Stimulated activated CD8-positive, alpha-beta memory T cell treated with anti-CD3 and anti-CD28 coated beads, Interleukin-15, amount 100 ng/mL, for 48 hours (primary cell): ENCODE results near the gene DEFB129.
A peak's percentile ranks its signal among the peaks of the same experiment; 100 is the strongest.
"Not testable (repeated sequence)": the region's sequence is repeated elsewhere in the genome, so short reads cannot be mapped to it uniquely, and the experiment has no call there.

Source experiments
- DNase-seq, 2 donors: peaks; one replicate each; pipeline ENCODE4 v3.0.0-alpha.2; 2020; ENCODE audit warnings: low read depth in 2 of 2

DEFB129 gene

DNA sequence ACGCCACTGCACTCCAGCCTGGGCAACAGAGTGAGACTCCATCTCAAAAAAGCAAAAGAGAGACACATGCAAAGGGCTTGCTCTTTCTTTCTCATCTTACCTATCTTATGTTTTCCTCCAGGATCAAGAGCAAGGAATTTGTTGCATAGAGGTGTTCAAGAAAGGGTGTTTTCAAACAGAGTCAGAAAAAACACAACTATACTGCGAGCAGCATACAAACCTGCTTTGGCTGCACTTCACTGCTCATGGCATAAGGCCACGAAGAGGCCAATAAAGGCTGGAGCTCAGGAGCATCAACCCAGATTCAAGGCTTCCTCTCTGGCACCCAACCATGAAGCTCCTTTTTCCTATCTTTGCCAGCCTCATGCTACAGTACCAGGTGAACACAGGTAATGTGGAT is at the start of gene DEFB129:
Gene DEFB129, plus strand, starts transcription at position 301 of the 400 bp plus-strand sequence. Its CDS starts 31 bp downstream, at position 332.
- no peak for DNase-seq

DNA sequence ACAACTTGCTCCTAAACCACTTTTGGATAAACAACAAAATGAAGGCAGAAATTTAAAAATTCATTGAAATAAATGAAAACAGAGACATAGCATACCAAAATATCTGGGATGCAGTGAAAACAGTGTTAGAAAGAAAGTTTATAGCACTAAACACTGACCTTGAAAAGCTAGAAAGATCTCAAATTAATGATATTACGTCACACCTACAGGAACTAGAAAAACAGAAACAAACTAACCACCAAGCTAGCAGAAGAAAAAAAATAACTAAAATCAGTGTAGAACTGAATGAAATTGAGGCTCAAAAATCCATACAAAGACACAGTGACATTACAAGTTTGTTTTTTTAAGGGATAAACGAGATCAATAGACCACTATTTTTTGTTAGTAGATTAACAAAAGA is 42.8 kb upstream of the DEFB129 start:
- no peak for DNase-seq

DNA sequence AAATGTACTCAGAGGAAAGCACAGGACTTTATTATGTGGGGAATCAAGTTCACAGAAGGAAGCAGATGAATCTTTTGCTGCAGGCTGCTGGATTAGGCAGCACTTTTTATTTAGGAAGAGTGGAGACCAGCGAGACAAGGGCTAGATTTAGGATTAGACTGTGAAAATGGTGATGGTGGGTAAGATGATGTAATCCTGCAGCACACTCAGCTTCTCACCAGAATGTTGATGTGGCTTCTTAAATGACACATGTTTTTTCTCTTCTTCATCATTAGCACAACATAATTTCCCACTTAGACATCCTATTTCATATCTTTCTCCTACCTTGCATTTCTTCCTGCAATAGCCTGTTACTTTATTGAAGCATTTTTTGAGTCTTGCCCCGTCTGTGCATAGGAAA is 39.3 kb upstream of the DEFB129 start:
- DNase-seq, result no peak

GRCh38 chr20:189611-190010 is 37.4 kb upstream of the DEFB129 start, which contains the start of gene DEFB128:
Gene DEFB128 (minus strand): TSS chr20:189711. CDS start chr20:189623, 88 bp downstream.
- no peak for DNase-seq

DNA sequence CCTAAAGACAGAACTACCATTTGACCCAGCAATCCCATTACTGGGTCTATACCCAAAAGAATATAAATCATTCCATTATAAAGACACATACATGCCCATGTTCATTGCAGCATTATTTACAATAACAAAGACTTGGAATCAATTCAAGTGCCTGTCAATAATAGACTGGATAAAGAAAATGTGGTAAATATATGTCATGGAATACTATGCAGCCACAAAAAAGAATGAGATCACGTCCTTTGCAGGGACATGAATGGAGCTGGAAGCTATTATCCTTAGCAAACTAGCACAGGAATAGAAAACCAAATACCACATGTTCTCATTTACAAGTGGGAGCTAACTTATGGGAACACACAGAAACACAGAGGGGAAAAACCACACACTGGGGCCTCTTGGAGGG is 28.8 kb upstream of the DEFB129 start:
- no peak for DNase-seq

DNA sequence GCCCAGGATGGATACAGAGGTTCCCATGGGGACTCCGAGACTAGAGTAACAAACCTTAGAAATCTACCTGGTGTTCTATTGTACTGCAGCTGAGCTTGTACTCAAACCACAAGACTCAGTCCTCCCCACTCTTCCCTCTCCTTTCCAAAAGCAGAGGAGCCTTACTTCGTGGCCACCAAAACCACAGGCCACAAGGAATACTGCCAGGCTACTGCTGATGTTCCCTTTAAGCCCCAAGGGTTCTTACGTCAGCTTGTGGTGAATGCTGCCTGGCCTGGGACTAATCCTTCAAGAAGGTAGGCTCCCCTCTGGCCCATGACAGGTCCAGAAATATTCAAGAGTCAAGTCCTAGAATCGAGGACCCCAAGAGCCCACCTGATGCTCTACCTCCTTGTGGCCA is 27.1 kb upstream of the DEFB129 start:
- DNase-seq, result no peak

GRCh38 chr20:203630-204029 is 23.4 kb upstream of the DEFB129 start:
- not testable (repeated sequence) for DNase-seq

DNA sequence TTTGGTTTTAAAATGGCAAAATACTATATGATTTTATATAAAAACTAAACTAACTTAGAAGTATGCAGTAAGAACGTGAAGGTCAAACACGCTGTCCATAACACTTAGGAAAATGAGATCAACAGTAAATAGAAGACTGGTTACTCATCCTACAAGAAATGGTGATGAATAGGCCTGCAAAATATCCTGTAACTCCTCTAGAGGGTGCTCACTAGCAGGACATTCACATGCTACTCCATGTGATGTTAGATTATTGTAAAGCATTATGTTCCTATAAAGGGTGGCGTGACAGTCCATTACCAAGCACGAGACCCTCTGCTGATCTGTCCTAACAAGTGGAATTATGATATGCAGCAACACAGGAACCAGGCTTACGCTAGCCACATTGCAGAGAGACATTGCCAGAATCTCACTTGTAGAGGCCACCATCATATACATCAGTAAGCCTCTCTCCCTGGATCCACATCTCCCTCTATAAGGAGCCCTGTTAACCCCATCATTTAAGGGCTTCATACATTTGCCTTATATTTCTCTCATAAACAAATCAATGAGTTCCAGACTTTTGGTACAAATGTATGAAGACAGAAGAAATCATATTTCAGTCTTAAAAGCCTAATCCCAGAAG is 18.0 kb upstream of the DEFB129 start:
- no peak for DNase-seq

- no peak for DNase-seq
Observed at GRCh38 chr20:210809-211502, 16.1 kb upstream of the DEFB129 start.

DNA sequence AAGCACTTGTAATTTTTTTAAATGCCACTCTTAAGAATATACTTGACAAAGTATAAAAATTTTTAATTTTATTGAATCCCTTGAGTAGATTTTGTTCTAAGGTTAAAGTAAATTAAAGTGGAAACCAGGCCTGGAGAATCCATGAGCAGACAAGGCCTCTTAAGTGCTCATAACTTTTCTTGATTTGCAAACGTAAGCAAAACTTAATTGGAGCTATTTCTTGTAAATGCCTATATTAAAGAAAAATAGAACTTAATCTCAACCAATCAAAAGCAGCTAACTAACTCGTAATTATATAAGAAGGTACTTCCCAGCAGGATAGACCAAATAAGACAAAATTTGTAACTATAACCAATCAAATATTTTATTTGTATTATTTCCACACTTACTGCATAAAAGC is 12.7 kb upstream of the DEFB129 start:
- no peak for DNase-seq

DNA sequence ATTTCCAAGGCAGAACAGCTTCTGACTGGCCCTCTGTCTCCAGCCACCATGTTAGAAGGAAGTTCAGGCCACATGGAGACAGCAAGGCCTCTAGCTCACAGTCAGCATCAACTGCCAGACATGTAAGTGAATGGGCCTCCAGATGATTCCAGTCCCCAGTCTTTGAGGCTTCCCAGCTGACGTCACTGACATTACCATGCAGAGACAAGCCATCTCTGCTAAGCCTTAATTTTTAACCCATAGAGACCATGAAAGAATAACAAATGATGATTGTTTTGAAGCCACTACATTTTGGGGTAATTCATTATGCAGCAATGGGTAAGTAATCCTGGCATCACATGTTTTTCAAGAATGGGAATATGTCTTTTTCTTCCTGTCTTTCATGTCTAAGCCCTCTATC is 11.3 kb upstream of the DEFB129 start:
- no peak for DNase-seq

DNA sequence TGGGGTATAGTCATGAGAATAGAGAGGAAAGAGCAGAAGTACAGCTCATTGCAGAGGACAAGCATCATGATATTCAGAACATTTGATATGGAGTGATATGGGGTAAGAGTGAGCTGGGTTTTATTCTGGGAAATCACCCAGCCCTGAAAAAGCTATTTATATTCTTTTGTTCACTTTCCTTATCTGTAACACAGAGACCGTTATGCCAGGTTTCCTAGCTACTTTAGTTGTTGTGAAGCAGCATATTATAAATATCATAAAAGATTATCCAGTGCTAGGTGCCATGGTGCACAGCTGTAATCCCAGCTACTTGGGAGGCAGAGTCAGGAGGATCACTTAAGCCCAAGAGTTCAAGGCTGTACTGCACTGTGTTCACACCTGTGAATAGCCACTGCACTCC is 9.8 kb upstream of the DEFB129 start:
- DNase-seq, result no peak

- no peak for DNase-seq
Observed at GRCh38 chr20:219290-220115, 7.6 kb upstream of the DEFB129 start.

DNA sequence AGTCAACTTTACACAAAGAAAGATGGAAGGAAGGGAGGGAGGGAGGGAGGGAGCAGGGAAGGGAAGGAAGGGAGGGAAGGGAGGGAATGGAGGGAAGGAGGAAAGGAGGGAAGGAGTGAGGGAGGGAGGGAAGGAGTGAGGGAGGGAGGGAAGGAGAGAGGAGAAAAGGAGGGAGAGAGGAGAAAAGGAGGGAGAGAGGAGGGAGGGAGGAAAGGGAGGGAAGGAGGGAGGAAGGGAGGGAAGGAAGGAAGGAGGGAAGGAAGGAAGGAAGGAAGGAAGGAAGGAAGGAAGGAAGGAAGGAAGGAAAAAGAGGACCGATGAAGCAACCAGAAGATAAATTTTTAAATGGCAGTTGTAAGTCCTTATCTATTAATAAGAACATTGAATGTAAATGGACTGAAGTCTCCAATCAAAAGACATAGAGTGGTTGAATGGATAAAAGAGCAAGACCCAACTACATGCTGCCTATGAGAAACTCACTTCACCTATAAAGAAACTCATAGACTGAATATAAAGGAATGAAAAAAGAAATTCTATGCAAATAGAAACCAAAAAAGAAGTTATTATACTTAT is 5.7 kb upstream of the DEFB129 start:
- no peak for DNase-seq

GRCh38 chr20:225879-226278 is 1.2 kb upstream of the DEFB129 start:
- not testable (repeated sequence) for DNase-seq

DNA sequence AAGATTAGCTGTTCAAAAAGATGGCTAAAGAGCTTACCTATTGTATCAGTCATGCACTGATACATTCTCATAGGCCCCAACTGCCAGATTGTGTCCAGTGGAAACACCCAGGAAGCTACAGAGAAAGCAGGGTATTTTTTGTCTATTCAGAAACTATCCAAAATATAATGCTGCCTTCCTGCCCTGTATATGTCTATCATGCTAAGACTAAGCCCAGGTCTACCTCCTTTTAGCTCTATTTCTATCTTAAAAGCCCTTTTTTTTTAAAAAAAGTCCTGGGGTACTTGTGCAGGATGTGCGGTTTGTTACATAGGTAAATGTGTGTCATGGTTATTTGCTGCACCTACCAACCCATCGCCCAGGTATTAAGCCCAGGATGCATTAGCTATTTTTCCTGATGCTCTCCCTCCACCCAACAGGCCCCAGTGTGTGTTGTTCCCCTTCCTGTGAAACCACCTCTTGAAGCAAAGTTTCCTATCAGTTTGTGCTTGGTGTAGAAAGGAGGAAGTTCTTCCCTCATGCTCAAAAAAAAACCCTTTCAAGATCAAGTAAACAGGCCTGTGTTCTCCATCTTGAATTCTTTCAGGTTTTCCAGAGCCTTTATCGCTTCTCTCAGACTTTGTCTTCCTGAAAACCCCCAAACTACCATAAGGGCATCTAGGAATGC is 514 bp downstream of the DEFB129 start:
- DNase-seq, result no peak

- no peak for DNase-seq
Observed at GRCh38 chr20:235891-236290, 8.8 kb downstream of the DEFB129 start.

DNA sequence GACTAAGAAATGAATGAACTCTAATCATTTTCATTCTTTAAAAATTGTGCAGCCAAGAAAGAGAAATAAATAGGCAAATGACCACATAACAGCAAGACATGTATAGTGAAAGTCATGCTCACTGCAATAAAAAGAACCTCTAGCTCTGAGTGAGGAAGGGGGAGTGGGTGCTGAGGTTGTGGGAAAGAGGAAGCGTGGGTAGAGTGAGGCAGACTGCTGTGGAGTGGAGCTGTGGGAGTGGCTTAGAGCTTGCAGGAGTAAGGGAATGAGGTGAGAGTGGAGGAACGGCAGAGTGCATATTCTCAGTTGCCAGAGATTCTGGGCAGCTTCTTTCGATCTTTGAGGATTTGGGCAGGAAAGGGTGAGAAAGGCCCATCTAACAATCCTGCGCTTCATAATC is 10.4 kb downstream of the DEFB129 start:
- DNase-seq, result peak; percentile 3 to 4

DNA sequence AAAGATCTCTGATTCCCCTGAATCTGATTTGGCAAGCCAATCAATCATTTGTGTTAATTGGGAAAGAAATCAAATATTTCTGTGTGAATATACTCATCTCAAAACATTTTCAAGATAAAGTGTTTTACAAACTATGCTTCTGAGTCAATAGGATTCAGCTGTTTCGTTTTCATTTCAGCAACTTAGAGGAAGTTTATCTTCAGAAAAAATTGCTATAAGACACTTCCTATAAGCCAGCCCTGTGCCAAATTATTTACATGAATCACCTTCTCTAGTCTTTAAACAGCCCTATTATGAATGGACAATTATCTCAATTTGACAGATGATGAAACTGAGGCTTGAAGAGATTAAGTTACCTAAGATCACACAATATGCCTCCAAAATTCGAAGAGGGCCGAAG is 10.9 kb downstream of the DEFB129 start:
- no peak for DNase-seq

DNA sequence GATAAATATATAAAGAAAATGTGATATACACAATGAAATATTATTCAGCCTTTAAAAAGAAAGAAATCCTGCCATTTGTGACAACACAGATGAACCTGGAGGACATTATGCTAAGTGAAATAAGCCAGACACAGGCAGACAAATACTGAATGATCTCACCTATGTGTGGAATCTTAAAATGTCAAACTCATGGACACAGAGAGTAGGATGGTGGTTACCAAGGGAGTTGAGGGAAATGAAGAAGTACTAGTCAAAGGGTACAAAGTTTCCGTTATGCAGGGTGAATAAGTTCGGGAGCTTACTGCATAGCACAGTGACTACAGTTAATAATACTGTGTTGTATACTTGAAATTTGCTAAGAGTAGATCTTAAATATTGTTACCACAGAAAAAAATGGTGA is 15.8 kb downstream of the DEFB129 start:
- DNase-seq, result no peak

- DNase-seq, result no peak
Observed at GRCh38 chr20:251354-251753, 24.3 kb downstream of the DEFB129 start.

GRCh38 chr20:252801-253200 is 25.7 kb downstream of the DEFB129 start:
- DNase-seq, result no peak
